OCI-LY3 (cell line): ENCODE results near the gene MCOLN2.

Source experiments
- CTCF ChIP-seq: fragments of 200-600, 300-600 bp; sonication (generic); IDR thresholded peaks from 2 replicates; pipeline ENCODE4 v1.5.1; 2014; ENCODE audit warnings: antibody characterized with exemption, low read length, low read depth
- EZH2phosphoT487 ChIP-seq: fragments of 200-600 bp; shearing (Covaris generic); IDR thresholded peaks from 2 replicates; pipeline ENCODE4 v1.6.1; 2018; ENCODE audit warnings: antibody characterized with exemption, mixed run types, low read depth

- TF ChIP-seq CTCF (no peak), EZH2phosphoT487 (no peak)
Measured at GRCh38 chr1:84939761-84940160, 57.2 kb downstream of the MCOLN2 start.
